Activated effector memory CD4-positive, alpha-beta T cell treated with anti-CD3 and anti-CD28 coated beads, Interleukin-2, amount 50 U/mL, for 16 hours (primary cell): ENCODE data around the gene ACTR8.

Experiments used
- DNase-seq: peaks from one replicate; pipeline ENCODE4 v3.0.0-alpha.2; 2020

ACTR8 gene

GRCh38 chr3:53833700-53834099 lies 48.3 kb downstream of the ACTR8 start:
- DNase-seq: no peak

DNA sequence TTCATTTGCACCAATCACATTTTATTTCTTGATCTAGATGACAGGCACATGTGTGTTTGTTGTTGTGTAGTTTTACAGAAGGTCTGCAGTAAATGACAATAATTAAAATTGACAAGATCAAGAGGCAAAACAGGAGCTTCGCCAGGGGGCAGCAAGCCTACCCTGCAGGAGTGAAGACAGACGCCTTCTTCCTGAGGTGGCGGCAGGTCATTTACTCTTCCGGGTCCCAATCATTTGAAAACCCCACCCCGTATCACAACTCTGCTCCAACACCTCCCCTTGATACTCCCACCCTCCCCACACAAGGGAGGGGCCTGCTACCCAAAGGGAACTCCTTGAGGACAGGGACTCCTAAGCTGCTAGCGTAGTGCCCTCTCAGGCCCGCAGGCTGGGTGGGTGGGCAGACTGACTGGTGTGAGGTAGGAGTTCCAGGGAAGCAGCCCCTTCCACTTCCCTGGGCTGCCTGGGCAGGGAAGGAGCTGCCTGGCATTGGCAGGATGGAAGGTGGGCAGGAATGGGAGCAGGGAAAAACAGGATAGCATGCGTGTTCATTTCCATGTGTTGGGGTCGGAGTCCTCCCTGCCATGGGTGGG lies 48.8 kb downstream of the ACTR8 start:
- no peak for DNase-seq

GRCh38 chr3:53830944-53831343 lies 51.0 kb downstream of the ACTR8 start:
- DNase-seq: no peak

DNA sequence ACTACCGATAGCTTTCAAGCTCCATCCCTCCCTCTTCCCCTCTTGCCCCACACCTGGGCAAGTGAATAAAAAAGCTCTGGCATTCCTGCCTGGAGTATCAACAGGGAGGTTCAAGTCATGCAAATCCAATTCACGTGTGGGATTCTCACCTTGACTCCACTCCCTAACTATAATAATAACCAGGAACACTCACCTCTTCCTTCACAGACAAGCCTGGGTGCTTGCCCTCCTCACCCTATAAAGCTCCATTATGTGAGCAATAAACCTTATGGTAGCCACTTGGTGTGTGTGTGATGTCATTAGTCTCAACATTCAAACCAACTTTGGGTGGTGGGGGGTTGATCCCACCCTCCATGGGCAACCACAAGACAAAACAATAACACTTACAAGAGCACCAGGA lies 52.3 kb downstream of the ACTR8 start:
- no peak for DNase-seq

DNA sequence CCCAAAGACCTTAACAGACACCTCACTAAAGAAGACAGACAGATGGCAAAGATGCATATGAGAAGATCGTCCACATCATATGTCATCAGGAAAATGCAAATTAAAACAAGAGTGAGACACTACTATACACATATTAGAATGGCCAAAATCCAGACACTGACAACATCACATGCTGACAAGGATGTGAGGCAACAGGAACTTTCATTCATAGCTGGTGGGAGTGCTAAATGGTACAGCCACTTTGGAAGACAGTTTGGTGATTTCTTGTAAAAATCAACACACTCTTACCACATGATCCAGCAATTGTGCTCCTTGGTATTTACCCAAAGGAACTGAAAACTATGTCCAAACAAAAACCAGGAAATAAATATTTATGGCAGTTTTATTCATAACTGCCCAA lies 53.4 kb downstream of the ACTR8 start:
- DNase-seq: no peak

DNA sequence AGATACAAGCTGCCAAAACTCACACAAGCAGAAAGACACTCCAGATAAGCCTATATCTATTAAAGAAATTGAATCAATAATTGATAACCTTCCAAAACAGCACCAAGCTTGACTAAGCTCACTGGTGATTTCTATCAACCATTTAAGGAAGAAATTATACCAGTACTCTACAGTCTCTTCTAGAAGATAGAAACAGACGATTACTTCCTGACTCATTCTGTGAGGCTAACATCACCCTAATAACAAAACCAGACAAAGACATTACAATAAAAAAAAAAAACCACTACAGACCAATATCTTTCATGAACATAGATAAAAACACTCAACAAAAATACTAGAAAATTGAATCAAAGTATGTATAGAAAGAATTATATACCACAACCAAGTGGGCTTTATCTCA lies 55.9 kb downstream of the ACTR8 start:
- DNase-seq: no peak

- no peak for DNase-seq
These were observed 57.2 kb downstream of the ACTR8 start for GRCh38 chr3:53824795-53825194.

DNA sequence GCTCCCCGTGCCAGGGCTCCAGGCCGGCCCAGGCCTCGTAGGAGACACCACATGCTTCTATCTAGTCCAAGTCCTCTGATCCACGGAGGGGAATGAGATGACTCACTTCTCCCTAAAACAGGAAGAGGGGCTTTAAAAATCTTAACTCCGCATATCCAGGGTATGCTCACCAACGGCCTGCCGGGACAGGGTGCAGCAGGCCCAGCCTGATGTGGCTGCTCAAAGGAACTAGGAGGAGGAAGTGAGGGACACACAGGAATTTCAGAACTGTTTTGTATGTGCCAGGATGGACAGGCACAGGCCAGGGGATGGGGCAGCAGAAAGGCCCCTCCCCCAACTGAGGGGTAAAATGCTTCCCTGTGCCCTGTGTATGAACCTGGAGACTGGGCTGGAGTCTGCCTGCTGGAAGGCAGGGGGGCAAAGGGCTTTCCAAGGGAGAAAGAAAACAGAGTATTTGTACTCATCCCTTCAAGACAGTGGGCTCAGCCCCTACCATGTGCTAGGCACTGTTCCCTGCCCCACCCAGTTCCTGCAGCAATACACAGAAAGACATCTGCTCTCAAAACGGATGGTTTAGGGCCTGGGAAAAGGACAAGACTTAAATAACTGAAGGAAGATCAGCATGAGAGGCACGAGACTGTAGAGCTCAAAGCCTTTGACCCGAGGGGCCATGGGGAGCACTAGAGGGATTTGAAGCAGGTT lies 57.8 kb downstream of the ACTR8 start:
- no peak for DNase-seq

- DNase-seq: no peak
These were observed 58.7 kb downstream of the ACTR8 start for GRCh38 chr3:53823026-53823955.

DNA sequence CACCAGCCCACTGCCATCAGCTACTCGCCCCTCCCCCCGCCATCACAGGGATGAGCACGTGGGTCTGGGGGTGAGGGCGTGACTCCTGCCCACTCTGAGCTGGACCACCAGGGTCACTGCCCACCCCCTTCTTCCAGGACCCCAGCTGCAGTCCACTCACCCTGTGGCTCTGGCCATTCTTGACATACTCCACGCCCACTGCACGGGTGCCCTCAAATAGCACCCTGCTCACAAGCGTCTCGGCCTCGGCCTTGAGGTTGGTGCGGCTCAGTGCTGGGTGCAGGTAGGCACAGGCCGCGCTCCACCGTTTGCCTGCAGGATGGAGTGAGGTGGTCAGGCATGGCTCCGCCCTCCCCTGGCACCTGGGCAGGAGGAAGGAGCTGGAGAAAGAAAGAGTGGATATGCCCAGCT lies 59.6 kb downstream of the ACTR8 start:
- peak; percentile 53 for DNase-seq

GRCh38 chr3:53821631-53822121 lies 60.3 kb downstream of the ACTR8 start:
- no peak for DNase-seq

DNA sequence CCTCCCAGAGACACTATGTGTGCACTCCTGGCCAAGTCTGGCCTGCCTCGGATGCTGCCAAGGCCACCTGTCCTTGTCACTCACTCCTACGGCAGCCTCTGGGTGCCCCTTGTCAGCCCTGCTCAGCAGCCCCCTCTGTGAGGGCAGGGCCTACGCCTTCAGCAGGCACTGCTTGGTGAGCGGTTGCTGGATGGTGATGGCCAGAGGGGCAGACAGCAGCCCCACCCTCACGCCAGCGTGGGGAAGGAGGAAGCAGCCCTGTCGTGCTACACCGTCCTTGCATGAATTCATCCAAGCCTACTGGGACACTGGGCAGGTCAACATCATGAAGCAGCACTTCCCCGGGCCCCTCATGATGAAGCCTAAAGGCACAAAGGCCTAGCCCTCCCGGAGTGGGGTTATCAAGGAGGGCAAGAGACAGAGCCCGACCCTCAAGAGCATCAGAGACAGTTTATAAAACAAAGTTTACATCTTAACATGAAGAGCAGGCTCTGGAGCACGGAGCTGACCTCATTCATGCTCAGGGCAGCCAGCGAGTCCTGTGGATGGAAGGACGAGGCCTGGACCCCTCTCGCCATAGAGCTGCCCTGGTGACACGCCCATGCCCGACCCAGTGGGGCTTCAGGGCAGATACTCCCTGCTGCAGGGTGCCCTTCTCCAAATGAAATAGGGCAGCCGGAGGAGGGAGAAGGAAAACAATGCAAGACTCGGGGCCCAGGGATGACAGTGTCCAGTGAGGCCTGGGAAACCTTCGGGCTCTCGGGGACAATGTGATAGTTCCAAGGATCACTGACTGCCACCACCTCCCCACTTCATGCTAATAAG lies 61.0 kb downstream of the ACTR8 start:
- DNase-seq: peak; percentile 59

DNA sequence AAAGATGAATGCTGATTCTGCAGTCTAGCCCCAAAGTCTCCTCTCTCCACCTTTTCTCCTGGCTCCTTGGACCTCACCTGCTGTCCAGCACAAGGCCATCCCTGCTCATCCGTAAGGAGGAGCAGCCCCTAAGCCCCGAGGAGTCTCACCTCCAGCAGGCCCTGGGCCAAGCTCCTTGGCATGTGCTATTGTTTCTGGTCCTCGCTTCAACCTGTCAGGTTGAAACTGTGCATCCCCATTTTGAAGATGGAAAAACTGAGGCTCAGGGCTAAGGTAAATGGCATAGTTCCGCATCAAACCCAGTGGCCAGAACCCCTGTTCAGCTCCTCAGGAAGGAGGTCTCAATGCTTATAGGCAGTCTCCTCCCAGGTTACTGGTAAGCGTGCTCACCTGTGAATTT lies 61.9 kb downstream of the ACTR8 start:
- DNase-seq: no peak

- DNase-seq: peak; percentile 36
These were observed 62.6 kb downstream of the ACTR8 start for GRCh38 chr3:53819163-53819868.

DNA sequence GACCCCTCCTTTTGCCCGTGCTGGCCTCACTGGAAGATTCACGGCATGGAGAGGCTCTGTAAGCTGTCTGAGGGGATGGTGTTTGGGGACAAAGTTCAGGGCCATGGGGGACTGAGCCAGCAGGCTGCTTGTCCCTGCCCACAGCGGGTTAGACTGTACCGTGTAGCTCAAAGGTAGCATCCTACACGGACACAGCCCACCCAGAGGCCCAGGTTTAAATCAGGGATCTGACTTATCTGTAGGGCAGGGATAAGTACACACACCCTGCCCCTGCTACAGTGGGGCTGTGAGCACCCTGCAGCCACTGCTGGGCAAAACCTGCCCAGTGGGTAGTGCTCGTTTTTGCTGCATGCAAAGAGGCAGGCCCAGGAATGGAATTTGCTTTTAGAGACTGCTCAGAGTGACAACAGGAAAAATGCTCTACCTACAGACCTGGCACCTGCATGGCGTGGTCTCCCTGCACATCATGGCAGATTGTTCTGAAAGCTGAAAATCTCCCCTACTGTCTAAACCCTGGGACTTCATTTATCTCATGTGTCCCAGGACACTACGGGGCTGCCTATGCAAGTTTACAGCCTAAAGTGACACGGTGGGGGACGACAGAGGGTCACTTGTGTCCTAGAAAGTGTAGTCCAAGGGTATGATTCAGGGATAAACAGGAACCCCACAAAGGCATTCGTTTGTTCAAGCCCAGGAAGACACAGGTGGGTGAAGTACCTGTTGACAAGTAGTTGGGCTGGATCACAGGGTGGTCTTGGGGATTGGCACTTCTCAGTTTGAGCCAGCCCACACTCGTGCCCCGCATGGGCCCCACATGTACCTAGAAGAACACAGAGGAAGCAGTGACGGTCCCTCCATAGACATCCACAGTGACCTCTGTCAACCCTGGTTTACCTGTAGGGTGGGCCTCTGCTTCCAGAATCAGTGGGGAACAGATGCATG lies 63.5 kb downstream of the ACTR8 start:
- DNase-seq: peak; percentile 58

- DNase-seq: peak; percentile 58
These were observed 64.1 kb downstream of the ACTR8 start for GRCh38 chr3:53817809-53818208.

GRCh38 chr3:53817211-53817610 lies 64.7 kb downstream of the ACTR8 start:
- DNase-seq: peak; percentile 55
